ENCODE data around the gene BNC1. TPM values are rescaled to one million over a fixed set of nuclear protein-coding genes. Genes with fewer than 3 reads are reported as not detected.

Gene BNC1
- total RNA-seq, 1 experiment from 2014 or later: not detected

GRCh38 chr15:83319771-83320170, 35.3 kb upstream of the BNC1 start:
- H3K9me3 Mint-ChIP-seq (ENCODE audit: low read depth, unreplicated experiment): no peaks in the 10 kb centered on the region
- no peak for TF ChIP-seq CTCF (IDR thresholded peaks at IDR 0.05; ENCODE audit: unreplicated experiment)
- DNase-seq: no peak
- BruUV-seq (replicated peaks): no TSS peak
- peaks cover 13% of the 10 kb centered on the region for H3K27me3 Mint-ChIP-seq (ENCODE audit: unreplicated experiment)
- H3K36me3 Mint-ChIP-seq (ENCODE audit: insufficient read depth, unreplicated experiment): no peaks in the 10 kb centered on the region
- H3K4me3 Mint-ChIP-seq (ENCODE audit: low read depth, unreplicated experiment): no peak overlapping the region
- intact Hi-C loops (cut with micrococcal nuclease; ENCODE audit: unreplicated experiment): no loop called here
- H3K27ac Mint-ChIP-seq (ENCODE audit: unreplicated experiment): no peak overlapping the region
- H3K4me1 Mint-ChIP-seq (ENCODE audit: low read depth, unreplicated experiment): peaks cover 7% of the 10 kb centered on the region
- CTCF ChIA-PET: no interaction called here

GRCh38 chr15:83318861-83319415, 34.5 kb upstream of the BNC1 start:
- H3K4me3 Mint-ChIP-seq (ENCODE audit: low read depth, unreplicated experiment): no peak overlapping the region
- intact Hi-C loops (cut with micrococcal nuclease; ENCODE audit: unreplicated experiment): no loop called here
- peaks cover 6% of the 10 kb centered on the region for H3K4me1 Mint-ChIP-seq (ENCODE audit: low read depth, unreplicated experiment)
- H3K9me3 Mint-ChIP-seq (ENCODE audit: low read depth, unreplicated experiment): no peaks in the 10 kb centered on the region
- no peak overlapping the region for H3K27ac Mint-ChIP-seq (ENCODE audit: unreplicated experiment)
- BruUV-seq (replicated peaks): no TSS peak
- TF ChIP-seq CTCF (IDR thresholded peaks at IDR 0.05; ENCODE audit: unreplicated experiment): no peak
- no peak for DNase-seq
- H3K36me3 Mint-ChIP-seq (ENCODE audit: insufficient read depth, unreplicated experiment): no peaks in the 10 kb centered on the region
- peaks cover 13% of the 10 kb centered on the region for H3K27me3 Mint-ChIP-seq (ENCODE audit: unreplicated experiment)
- CTCF ChIA-PET: interaction anchor here (0.6 kb wide), 1 partner anchor 17 kb away, joined by 3 read pairs; no protein-coding TSS in a partner anchor

GRCh38 chr15:83318036-83318435, 33.6 kb upstream of the BNC1 start:
- Mint-ChIP-seq H3K27me3 (ENCODE audit: unreplicated experiment) (peaks cover 13% of the 10 kb centered on the region), H3K36me3 (ENCODE audit: insufficient read depth, unreplicated experiment) (no peaks in the 10 kb centered on the region), H3K4me1 (ENCODE audit: low read depth, unreplicated experiment) (no peaks in the 10 kb centered on the region), H3K27ac (ENCODE audit: unreplicated experiment) (no peak overlapping the region), H3K4me3 (ENCODE audit: low read depth, unreplicated experiment) (no peak overlapping the region), H3K9me3 (ENCODE audit: low read depth, unreplicated experiment) (no peaks in the 10 kb centered on the region)
- CTCF ChIA-PET: no interaction called here
- DNase-seq: no peak
- BruUV-seq (replicated peaks): no TSS peak
- intact Hi-C loops (cut with micrococcal nuclease; ENCODE audit: unreplicated experiment): no loop called here
- no peak for TF ChIP-seq CTCF (IDR thresholded peaks at IDR 0.05; ENCODE audit: unreplicated experiment)

- H3K4me3 Mint-ChIP-seq (ENCODE audit: low read depth, unreplicated experiment): no peak overlapping the region
- no peak overlapping the region for H3K27ac Mint-ChIP-seq (ENCODE audit: unreplicated experiment)
- no peak for TF ChIP-seq CTCF (IDR thresholded peaks at IDR 0.05; ENCODE audit: unreplicated experiment)
- intact Hi-C loops (cut with micrococcal nuclease; ENCODE audit: unreplicated experiment): no loop called here
- no peaks in the 10 kb centered on the region for H3K9me3 Mint-ChIP-seq (ENCODE audit: low read depth, unreplicated experiment)
- DNase-seq: no peak
- BruUV-seq (replicated peaks): no TSS peak
- H3K4me1 Mint-ChIP-seq (ENCODE audit: low read depth, unreplicated experiment): peaks cover 9% of the 10 kb centered on the region
- no peaks in the 10 kb centered on the region for H3K27me3 Mint-ChIP-seq (ENCODE audit: unreplicated experiment)
- no peaks in the 10 kb centered on the region for H3K36me3 Mint-ChIP-seq (ENCODE audit: insufficient read depth, unreplicated experiment)
- CTCF ChIA-PET: no interaction called here
Observed at GRCh38 chr15:83312071-83312470, 27.6 kb upstream of the BNC1 start.

Measured in Calu3 (cell line).